Duodenal mucosa (tissue), 2 donors: ENCODE results near the gene KDM1A.
"Not testable (repeated sequence)": the region's sequence is repeated elsewhere in the genome, so short reads cannot be mapped to it uniquely, and the experiment has no call there.

ENCODE experiments used
- H3K27ac ChIP-seq: one replicate; pipeline ENCODE4 v1.7.0; 2013; ENCODE audit warnings: low read depth, low read length
- H3K27me3 ChIP-seq, 2 donors: one replicate each; pipeline ENCODE4 v1.7.0; 2013; ENCODE audit warnings: low read length in 2 of 2, control low read depth in 1 of 2; ENCODE audit not compliant: insufficient read depth in 2 of 2, control insufficient read depth in 1 of 2
- H3K36me3 ChIP-seq, 2 donors: one replicate each; pipeline ENCODE4 v1.7.0; 2013; ENCODE audit warnings: low read length in 2 of 2, control low read depth in 1 of 2; ENCODE audit not compliant: insufficient read depth in 2 of 2, control insufficient read depth in 1 of 2
- H3K4me1 ChIP-seq, 2 donors: one replicate each; pipeline ENCODE4 v1.7.0; 2013; ENCODE audit warnings: low read length in 2 of 2, control low read depth in 1 of 2; ENCODE audit not compliant: insufficient read depth in 2 of 2, control insufficient read depth in 1 of 2
- H3K4me3 ChIP-seq, 2 donors: one replicate each; pipeline ENCODE4 v1.7.0; 2013; ENCODE audit warnings: low read length in 2 of 2, low read depth in 1 of 2
- H3K9ac ChIP-seq, 2 donors: one replicate each; pipeline ENCODE4 v1.7.0; 2013; ENCODE audit warnings: low read length in 2 of 2, low read depth in 1 of 2
- H3K9me3 ChIP-seq, 2 donors: one replicate each; pipeline ENCODE4 v1.7.0; 2013; ENCODE audit warnings: low read length in 2 of 2, control low read depth in 1 of 2; ENCODE audit not compliant: control insufficient read depth in 1 of 2

KDM1A gene

GRCh38 chr1:23019094-23019862, at the start of gene KDM1A:
TSS of gene KDM1A (plus strand) at chr1:23019468. CDS start at chr1:23019597, 129 bp downstream.
- no peaks in the 10 kb centered on the region for H3K36me3 ChIP-seq
- H3K4me3 ChIP-seq = peak within 1 kb of the TSS; percentile 86 to 97
- H3K9ac ChIP-seq = peak within 1 kb of the TSS; percentile 83 to 93
- H3K4me1 ChIP-seq = peaks cover 5 to 11% of the 10 kb centered on the region in 2 donors
- H3K27ac ChIP-seq = peak within 1 kb of the TSS; percentile 82
- no peaks in the 10 kb centered on the region for H3K9me3 ChIP-seq
- H3K27me3 ChIP-seq = no peaks in the 10 kb centered on the region

- Histone ChIP-seq H3K4me1 (no peaks in the 10 kb centered on the region), H3K9me3 (no peaks in the 10 kb centered on the region), H3K9ac (no peak overlapping the region), H3K27ac (no peak overlapping the region), H3K27me3 (peaks cover 11% of the 10 kb centered on the region in 2 donors), H3K4me3 (no peak overlapping the region), H3K36me3 (no peaks in the 10 kb centered on the region)
Measured at GRCh38 chr1:22970096-22970495, 49.2 kb upstream of the KDM1A start.

- peaks cover 11 to 16% of the 10 kb centered on the region in 2 donors for H3K27me3 ChIP-seq
- H3K4me3 ChIP-seq = no peak overlapping the region
- no peak overlapping the region for H3K9ac ChIP-seq
- no peaks in the 10 kb centered on the region for H3K9me3 ChIP-seq
- no peak overlapping the region for H3K27ac ChIP-seq
- H3K36me3 ChIP-seq = no peaks in the 10 kb centered on the region
- H3K4me1 ChIP-seq = no peaks in the 10 kb centered on the region
Measured at GRCh38 chr1:22971161-22971560, 48.1 kb upstream of the KDM1A start.

- Histone ChIP-seq H3K9ac (no peak overlapping the region), H3K4me3 (no peak overlapping the region), H3K4me1 (no peaks in the 10 kb centered on the region), H3K27me3 (peaks cover 7 to 16% of the 10 kb centered on the region in 2 donors), H3K36me3 (no peaks in the 10 kb centered on the region), H3K9me3 (no peaks in the 10 kb centered on the region), H3K27ac (no peak overlapping the region)
Measured at GRCh38 chr1:22971611-22972405, 47.5 kb upstream of the KDM1A start.

- H3K4me1 ChIP-seq = no peaks in the 10 kb centered on the region
- H3K36me3 ChIP-seq = no peaks in the 10 kb centered on the region
- H3K27me3 ChIP-seq = peaks cover 7 to 15% of the 10 kb centered on the region in 2 donors
- no peaks in the 10 kb centered on the region for H3K9me3 ChIP-seq
- H3K4me3 ChIP-seq = no peak within 1 kb of the TSS
- H3K9ac ChIP-seq = no peak within 1 kb of the TSS
- no peak within 1 kb of the TSS for H3K27ac ChIP-seq
Measured at GRCh38 chr1:22972760-22973159, 46.5 kb upstream of the KDM1A start, which contains the start of gene LACTBL1. TSS of gene LACTBL1 (minus strand) at chr1:22972866. CDS start at chr1:22972316, 550 bp downstream.

GRCh38 chr1:22975694-22976093, 43.6 kb upstream of the KDM1A start:
- Histone ChIP-seq H3K9me3 (no peaks in the 10 kb centered on the region), H3K4me3 (no peak overlapping the region), H3K27me3 (peaks cover 2 to 5% of the 10 kb centered on the region in 2 donors), H3K4me1 (no peaks in the 10 kb centered on the region), H3K27ac (no peak overlapping the region), H3K36me3 (no peaks in the 10 kb centered on the region), H3K9ac (no peak overlapping the region)

- H3K4me3 ChIP-seq = no peak overlapping the region
- H3K9me3 ChIP-seq = no peaks in the 10 kb centered on the region
- peaks cover 2 to 5% of the 10 kb centered on the region in 2 donors for H3K27me3 ChIP-seq
- H3K9ac ChIP-seq = no peak overlapping the region
- no peaks in the 10 kb centered on the region for H3K4me1 ChIP-seq
- no peaks in the 10 kb centered on the region for H3K36me3 ChIP-seq
- no peak overlapping the region for H3K27ac ChIP-seq
Measured at GRCh38 chr1:22976127-22976460, 43.2 kb upstream of the KDM1A start.

- Histone ChIP-seq H3K27ac (no peak overlapping the region), H3K27me3 (peaks cover 2 to 5% of the 10 kb centered on the region in 2 donors), H3K4me1 (no peaks in the 10 kb centered on the region), H3K36me3 (no peaks in the 10 kb centered on the region), H3K4me3 (no peak overlapping the region), H3K9ac (no peak overlapping the region), H3K9me3 (no peaks in the 10 kb centered on the region)
Measured at GRCh38 chr1:22976461-22977243, 42.6 kb upstream of the KDM1A start.

- Histone ChIP-seq H3K4me1 (no peaks in the 10 kb centered on the region), H3K36me3 (no peaks in the 10 kb centered on the region), H3K27ac (no peak overlapping the region), H3K9ac (no peak overlapping the region), H3K9me3 (no peaks in the 10 kb centered on the region), H3K27me3 (peaks cover 0 to 5% of the 10 kb centered on the region in 2 donors), H3K4me3 (no peak overlapping the region)
Measured at GRCh38 chr1:22978299-22978698, 41.0 kb upstream of the KDM1A start.

GRCh38 chr1:22980471-22980790, 38.8 kb upstream of the KDM1A start:
- not testable (repeated sequence) for H3K4me3 ChIP-seq

More at GRCh38 chr1:22980471-22980790, 38.8 kb upstream of the KDM1A start:
- H3K27me3 ChIP-seq, H3K27ac ChIP-seq, H3K4me1 ChIP-seq, H3K9ac ChIP-seq, H3K36me3 ChIP-seq, H3K9me3 ChIP-seq: not testable (repeated sequence)
